ENCODE measurements around the gene MAGEA9B. TPM values are rescaled to one million over a fixed set of nuclear protein-coding genes. Genes with fewer than 3 reads are reported as not detected.
"Not testable (repeated sequence)": the region's sequence is repeated elsewhere in the genome, so short reads cannot be mapped to it uniquely, and the experiment has no call there.

MAGEA9B gene
- total RNA-seq, 4 donors from 2014 or later: not detected

GRCh38 chrX:149545545-149546543 lies 41.4 kb downstream of the MAGEA9B start:
- not testable (repeated sequence) for DNase-seq (ENCODE audit: low spot score in 2 of 2); H3K27ac ChIP-seq; H3K4me3 ChIP-seq; H3K36me3 ChIP-seq; H3K4me1 ChIP-seq; H3K27me3 ChIP-seq; H3K9me3 ChIP-seq
- 68% methylated on average over 10 of the region's 29 CpGs for WGBS

GRCh38 chrX:149541521-149542047 lies 45.7 kb downstream of the MAGEA9B start:
- H3K27me3 ChIP-seq: no peaks in the 10 kb centered on the region
- H3K4me3 ChIP-seq: peak overlapping the region; percentile 67
- no peak for DNase-seq (ENCODE audit: low spot score in 2 of 2)
- WGBS: 44% methylated on average over 3 of the region's 13 CpGs
- TF ChIP-seq POLR2AphosphoS5 (IDR thresholded peaks at IDR 0.05) (no peak), EP300 (IDR thresholded peaks at IDR 0.05) (no peak), CTCF (IDR thresholded peaks at IDR 0.05) (no peak), POLR2A (IDR thresholded peaks at IDR 0.05) (no peak)
- peaks cover 9% of the 10 kb centered on the region for H3K4me1 ChIP-seq
- H3K27ac ChIP-seq: peak overlapping the region; percentile 88
- H3K9me3 ChIP-seq: no peaks in the 10 kb centered on the region
- H3K36me3 ChIP-seq: peaks cover 5% of the 10 kb centered on the region

- Histone ChIP-seq H3K4me3 (peak within 1 kb of the TSS; percentile 67), H3K9me3 (no peaks in the 10 kb centered on the region), H3K36me3 (peaks cover 5% of the 10 kb centered on the region), H3K27ac (peak within 1 kb of the TSS; percentile 88), H3K27me3 (no peaks in the 10 kb centered on the region), H3K4me1 (peaks cover 9% of the 10 kb centered on the region)
- 49% methylated on average over 52 of the region's 71 CpGs for WGBS
- TF ChIP-seq EP300 (IDR thresholded peaks at IDR 0.05): peak; percentile 95
- no peak for TF ChIP-seq CTCF (IDR thresholded peaks at IDR 0.05)
- peak in 1 of 2 donors; percentile 29 for TF ChIP-seq POLR2A (IDR thresholded peaks at IDR 0.05)
- TF ChIP-seq POLR2AphosphoS5 (IDR thresholded peaks at IDR 0.05): peak in 2 of 3 donors; percentile 34 to 45
- peak; percentile 89 to 93 for DNase-seq (ENCODE audit: low spot score in 2 of 2)
Observed at GRCh38 chrX:149540621-149541520, 46.4 kb downstream of the MAGEA9B start, which contains the start of gene EOLA1. EOLA1 (plus strand) TSS chrX:149541012; CDS start chrX:149545631, 4,619 bp downstream.

GRCh38 chrX:149540131-149540620 lies 47.1 kb downstream of the MAGEA9B start:
- WGBS: 50% methylated on average over 23 of the region's 24 CpGs
- Histone ChIP-seq H3K27ac (peak overlapping the region; percentile 88), H3K4me1 (peaks cover 9% of the 10 kb centered on the region), H3K27me3 (no peaks in the 10 kb centered on the region), H3K4me3 (peak overlapping the region; percentile 67), H3K36me3 (peaks cover 2% of the 10 kb centered on the region), H3K9me3 (no peaks in the 10 kb centered on the region)
- TF ChIP-seq POLR2AphosphoS5 (IDR thresholded peaks at IDR 0.05) (no peak), POLR2A (IDR thresholded peaks at IDR 0.05) (no peak), EP300 (IDR thresholded peaks at IDR 0.05) (no peak), CTCF (IDR thresholded peaks at IDR 0.05) (no peak)
- peak; percentile 95 to 96 for DNase-seq (ENCODE audit: low spot score in 2 of 2)
